ENCODE measurements around the gene DNAJC27.
"Not testable (repeated sequence)": the region's sequence is repeated elsewhere in the genome, so short reads cannot be mapped to it uniquely, and the experiment has no call there.

Gene DNAJC27

DNA sequence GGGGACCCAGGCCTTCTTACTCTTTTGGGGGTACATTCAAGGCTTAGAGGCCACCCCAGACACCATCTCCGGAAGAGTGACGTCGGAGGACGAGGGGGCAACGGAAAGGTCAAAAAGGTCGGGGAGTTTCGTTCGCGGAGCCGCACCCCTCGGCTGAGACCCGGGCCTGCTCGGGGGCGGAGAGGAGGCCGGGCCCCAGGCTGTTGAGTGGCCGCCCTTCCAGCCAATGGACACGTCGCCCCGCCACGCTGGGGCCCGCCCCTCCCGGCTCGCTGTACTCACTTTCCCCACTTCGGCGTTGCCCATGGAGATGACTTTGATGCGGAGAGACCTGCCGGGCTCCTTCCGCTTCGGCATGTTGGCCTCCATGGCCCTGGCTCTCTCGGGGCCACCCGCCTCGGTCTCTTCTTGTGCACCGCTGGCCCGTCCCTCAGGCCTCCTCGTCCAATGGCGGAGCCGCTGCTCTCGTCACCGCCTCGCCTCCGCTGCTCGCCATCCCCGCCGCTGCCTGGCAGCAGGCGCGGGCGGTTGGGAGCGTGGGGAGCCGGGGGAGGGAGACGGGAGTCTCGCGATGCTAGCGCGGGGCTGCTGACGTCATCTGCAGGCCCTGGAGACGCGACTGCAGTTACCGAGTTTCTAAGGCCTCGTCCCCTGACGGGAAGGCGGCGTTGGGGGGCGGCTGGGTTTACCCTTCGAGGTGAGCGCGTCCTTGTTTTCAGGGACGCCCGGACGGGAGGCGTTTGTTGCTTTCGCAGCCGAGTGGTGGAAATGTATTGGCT is at the start of gene DNAJC27:
Gene DNAJC27, minus strand, starts transcription at position 420 of the 779 bp plus-strand sequence. Its CDS starts 51 bp downstream, at position 369.
- in situ Hi-C loops (cut with HindIII; ENCODE audit: low sequenced_read_pairs), result no loop called here
- TF ChIP-seq, protein P1, sequence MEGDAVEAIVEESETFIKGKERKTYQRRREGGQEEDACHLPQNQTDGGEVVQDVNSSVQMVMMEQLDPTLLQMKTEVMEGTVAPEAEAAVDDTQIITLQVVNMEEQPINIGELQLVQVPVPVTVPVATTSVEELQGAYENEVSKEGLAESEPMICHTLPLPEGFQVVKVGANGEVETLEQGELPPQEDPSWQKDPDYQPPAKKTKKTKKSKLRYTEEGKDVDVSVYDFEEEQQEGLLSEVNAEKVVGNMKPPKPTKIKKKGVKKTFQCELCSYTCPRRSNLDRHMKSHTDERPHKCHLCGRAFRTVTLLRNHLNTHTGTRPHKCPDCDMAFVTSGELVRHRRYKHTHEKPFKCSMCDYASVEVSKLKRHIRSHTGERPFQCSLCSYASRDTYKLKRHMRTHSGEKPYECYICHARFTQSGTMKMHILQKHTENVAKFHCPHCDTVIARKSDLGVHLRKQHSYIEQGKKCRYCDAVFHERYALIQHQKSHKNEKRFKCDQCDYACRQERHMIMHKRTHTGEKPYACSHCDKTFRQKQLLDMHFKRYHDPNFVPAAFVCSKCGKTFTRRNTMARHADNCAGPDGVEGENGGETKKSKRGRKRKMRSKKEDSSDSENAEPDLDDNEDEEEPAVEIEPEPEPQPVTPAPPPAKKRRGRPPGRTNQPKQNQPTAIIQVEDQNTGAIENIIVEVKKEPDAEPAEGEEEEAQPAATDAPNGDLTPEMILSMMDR (IDR thresholded peaks at IDR 0.05; ENCODE audit: low read depth, low read length), result no peak

DNA sequence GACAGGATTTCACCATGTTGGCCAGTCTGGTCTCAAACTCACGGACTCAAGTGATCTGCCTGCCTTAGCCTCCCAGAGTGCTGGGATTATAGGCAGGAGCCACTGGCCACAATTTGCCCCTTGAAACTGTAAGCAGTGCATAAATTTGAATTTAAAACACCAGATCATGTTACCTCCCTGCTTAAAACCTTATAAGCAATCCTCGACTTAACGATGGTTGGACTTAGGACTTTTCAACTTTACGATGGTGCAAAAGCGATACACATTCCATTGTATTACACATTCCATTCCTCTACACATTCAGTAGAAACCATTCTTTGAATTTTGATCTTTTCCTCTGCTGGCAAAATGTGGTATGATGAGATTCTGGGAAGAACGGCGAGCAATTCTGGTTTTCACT is 46.9 kb upstream of the DNAJC27 start:
- in situ Hi-C loops (cut with HindIII; ENCODE audit: low sequenced_read_pairs), result no loop called here
- TF ChIP-seq, protein P1 (IDR thresholded peaks at IDR 0.05; ENCODE audit: low read depth, low read length), result no peak
- no peak overlapping the region for H3K4me3 ChIP-seq (ENCODE audit: low read depth, low read length)
- DNase-seq (ENCODE audit: low read depth, low spot score), result no peak

More for the DNA sequence above, at the start of gene DNAJC27:
- H3K4me3 ChIP-seq (ENCODE audit: low read depth, low read length), result peak within 1 kb of the TSS; percentile 85
- DNase-seq (ENCODE audit: low read depth, low spot score), result peak; percentile 99

DNA sequence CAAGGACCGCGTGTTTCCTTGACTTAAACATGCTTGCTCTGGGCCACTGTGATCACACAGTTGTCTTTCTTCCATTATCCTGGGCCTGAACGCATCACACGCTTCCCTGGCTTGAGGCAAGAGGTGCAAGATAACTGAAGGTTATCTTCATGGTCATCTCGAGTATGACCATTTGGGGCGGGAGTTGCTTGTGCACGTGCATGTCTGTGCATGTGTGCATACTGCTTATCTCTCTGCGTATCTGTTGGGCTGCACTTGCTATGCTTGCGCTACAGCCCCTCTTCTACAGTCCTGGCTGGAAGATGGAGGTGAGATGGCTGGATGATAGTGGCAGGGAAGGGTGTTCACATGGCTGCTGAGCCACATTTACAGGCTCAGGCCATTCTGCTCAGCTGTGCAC is 42.9 kb upstream of the DNAJC27 start:
- TF ChIP-seq, protein P1 (IDR thresholded peaks at IDR 0.05; ENCODE audit: low read depth, low read length), result no peak
- in situ Hi-C loops (cut with HindIII; ENCODE audit: low sequenced_read_pairs), result no loop called here
- H3K4me3 ChIP-seq (ENCODE audit: low read depth, low read length), result no peak overlapping the region
- DNase-seq (ENCODE audit: low read depth, low spot score), result no peak

DNA sequence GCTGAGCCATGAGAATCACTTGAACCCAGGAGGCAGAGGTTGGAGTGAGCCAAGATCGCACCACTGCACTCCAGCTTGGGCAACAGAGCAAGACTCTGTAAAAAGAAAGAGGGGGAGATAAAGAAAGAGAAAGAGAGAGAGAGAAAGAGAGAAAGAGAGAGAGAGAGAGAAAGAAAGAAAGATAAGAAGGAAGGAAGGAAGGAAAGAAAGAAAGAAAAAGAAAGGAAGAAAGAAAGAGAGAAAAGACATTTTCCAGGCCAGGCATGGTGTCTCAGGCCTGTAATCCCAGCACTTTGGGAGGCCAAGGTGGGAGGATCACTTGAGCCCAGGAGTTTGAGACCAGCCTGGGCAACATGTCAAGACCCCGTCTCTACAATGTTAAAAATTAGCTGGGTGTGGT is 39.6 kb upstream of the DNAJC27 start:
- DNase-seq (ENCODE audit: low read depth, low spot score); H3K4me3 ChIP-seq (ENCODE audit: low read depth, low read length); in situ Hi-C loops (cut with HindIII; ENCODE audit: low sequenced_read_pairs): not testable (repeated sequence)

DNA sequence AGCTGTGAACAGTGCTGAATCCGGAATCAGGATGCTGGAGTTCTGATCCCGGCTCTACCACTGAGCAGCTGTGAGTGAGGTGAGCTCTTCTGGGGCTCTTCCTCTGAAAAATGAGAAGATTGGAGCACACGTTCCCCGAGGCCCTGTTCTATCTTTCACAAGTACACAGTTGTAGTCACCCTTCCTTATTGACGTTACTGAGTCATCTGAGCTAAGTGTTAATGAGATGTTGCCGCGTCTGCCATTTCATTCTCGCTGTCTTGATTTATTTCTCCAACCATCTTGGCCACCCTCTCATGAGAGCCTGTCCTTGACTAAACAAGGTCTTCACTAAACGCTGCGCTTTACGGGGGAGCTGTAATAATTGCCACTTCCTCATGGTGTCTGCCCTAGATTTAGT is 38.2 kb upstream of the DNAJC27 start:
- no peak overlapping the region for H3K4me3 ChIP-seq (ENCODE audit: low read depth, low read length)
- no peak for DNase-seq (ENCODE audit: low read depth, low spot score)
- TF ChIP-seq, protein P1 (IDR thresholded peaks at IDR 0.05; ENCODE audit: low read depth, low read length), result no peak
- in situ Hi-C loops (cut with HindIII; ENCODE audit: low sequenced_read_pairs), result no loop called here

DNA sequence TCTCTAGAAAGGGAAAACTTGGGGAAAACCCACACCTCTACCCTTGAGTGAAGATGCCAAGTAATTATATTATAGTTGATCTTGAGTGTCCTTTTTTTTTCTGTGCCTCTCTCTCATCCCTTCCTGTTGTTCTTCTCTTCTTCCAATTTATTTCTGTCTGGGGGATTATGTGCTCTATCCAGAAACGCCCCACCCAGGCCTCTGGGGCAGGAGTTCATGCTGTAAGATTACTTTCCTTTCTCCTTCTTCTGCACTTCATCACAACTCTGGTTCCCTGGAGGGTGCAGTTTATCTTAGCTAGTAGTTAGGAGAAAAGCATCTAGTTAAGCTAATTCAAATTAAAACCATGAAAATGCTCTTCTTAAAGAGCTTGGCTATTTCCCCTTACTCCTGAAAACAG is 30.3 kb upstream of the DNAJC27 start:
- no peak overlapping the region for H3K4me3 ChIP-seq (ENCODE audit: low read depth, low read length)
- DNase-seq (ENCODE audit: low read depth, low spot score), result no peak
- TF ChIP-seq, protein P1 (IDR thresholded peaks at IDR 0.05; ENCODE audit: low read depth, low read length), result no peak
- in situ Hi-C loops (cut with HindIII; ENCODE audit: low sequenced_read_pairs), result no loop called here

DNA sequence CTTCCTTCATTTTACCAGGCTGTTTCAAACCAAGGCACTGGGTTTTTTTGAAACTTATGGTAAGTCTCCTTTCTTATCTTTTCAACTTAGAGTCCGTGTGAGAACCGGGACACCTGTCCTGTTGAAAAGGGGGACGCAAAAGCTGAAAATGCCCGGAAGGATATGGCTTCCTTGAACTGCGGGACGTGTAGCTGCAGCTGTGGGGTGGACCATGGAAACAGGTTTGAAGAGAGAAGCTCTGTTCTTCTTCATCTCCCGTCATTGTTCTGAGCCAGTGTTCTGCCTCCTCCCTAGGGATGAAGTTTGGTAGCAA is 29.5 kb upstream of the DNAJC27 start:
- H3K4me3 ChIP-seq (ENCODE audit: low read depth, low read length), result no peak overlapping the region
- TF ChIP-seq, protein P1 (IDR thresholded peaks at IDR 0.05; ENCODE audit: low read depth, low read length), result no peak
- no peak for DNase-seq (ENCODE audit: low read depth, low spot score)
- in situ Hi-C loops (cut with HindIII; ENCODE audit: low sequenced_read_pairs), result no loop called here

All from astrocyte of the spinal cord (primary cell).